Occipital lobe (tissue), 2 donors: Measurements from ENCODE around the gene SLC38A1. TPM values are rescaled to one million over a fixed set of nuclear protein-coding genes. Genes with fewer than 3 reads are reported as not detected.
"Not testable (repeated sequence)": the region's sequence is repeated elsewhere in the genome, so short reads cannot be mapped to it uniquely, and the experiment has no call there.

Experiments
- DNase-seq: peaks from one replicate; lab custom pipeline; 2025; lab: John Stamatoyannopoulos, UW
- total RNA-seq: library from RNA; depleted of rRNA; stranded (reverse); fragments of >200 nt; gene quantifications from one replicate; pipeline ENCODE4 v1.2.3, GENCODE V29; 2014

The SLC38A1 gene
- total RNA-seq, 1 donor from 2014 or later: 310 TPM

DNA sequence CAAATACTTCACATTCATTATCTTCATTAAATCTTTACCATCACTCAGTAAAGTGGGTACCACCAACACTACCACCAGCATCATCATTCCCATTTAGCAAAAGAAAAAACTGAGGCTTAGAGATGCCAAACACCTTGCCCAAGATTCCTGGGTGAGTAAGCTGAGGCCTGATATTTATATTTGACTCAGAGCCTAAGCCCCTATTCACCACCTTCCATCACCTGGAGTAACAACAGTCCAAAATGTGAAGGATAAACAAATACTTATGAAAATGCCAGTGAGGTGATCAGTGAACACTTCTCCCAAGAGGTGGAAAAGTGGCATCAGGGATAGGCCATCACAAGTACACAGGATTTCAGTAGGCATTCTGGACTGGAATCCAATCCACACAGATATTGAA lies 3.7 kb downstream of the SLC38A1 start:
- no peak for DNase-seq

DNA sequence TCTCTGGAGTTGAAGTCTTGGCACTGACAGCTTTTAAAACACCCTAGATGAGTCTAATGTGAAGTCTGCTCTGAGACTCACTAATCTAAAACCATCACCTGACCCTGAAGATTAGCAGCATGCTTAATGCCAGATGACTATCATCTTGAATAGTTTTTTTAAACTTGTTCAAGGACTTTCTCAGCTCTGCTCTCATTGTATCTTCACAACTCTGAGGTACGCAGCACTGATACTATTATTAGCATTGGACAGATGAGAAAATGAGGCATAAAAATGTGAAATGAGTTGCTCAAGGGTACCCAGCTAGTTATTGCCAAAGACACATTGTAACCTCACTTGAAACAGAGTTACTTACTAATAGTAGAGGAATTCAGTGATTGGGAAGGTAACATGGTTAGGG lies 4.8 kb downstream of the SLC38A1 start:
- DNase-seq: no peak

DNA sequence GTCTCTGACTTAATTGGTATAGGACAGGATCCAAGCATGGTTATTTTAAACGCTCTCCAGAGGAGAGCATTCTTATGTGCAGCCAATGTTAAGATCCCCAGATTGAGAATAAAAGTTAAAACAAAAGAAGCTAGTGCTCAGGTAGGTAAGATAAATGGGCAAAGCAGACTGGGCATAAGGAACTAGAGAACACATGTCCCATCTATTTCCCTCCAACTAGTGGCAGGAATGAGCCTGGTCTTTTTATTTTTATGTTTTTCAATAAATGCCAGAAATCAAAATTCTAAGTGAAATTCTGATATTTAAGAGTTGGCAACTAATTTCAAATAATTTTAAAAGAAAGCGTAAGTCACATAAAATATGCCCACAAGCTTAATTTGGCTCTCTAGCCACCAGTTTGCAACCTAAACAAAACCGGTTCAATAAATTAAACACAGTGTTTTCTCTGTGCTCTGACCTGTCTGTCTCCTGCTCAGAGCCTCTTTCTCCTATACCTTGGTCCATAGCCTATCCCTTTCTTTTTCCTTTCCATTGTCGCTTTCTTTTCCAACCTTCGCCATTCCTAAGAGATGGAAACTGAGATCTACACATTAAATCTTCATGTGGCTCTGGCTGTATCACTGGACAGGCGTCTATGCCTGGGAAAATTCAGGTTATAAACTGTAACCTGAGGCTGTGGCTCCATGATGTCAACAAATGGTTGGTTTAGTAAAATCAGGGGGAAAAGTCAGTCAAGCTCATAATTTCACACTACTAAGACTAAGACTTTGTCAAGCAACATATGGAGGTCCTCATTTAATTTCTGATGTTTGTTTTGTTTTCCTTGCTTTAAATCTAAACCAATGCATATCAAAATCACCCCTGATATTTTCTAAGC lies 5.5 kb downstream of the SLC38A1 start:
- no peak for DNase-seq

DNA sequence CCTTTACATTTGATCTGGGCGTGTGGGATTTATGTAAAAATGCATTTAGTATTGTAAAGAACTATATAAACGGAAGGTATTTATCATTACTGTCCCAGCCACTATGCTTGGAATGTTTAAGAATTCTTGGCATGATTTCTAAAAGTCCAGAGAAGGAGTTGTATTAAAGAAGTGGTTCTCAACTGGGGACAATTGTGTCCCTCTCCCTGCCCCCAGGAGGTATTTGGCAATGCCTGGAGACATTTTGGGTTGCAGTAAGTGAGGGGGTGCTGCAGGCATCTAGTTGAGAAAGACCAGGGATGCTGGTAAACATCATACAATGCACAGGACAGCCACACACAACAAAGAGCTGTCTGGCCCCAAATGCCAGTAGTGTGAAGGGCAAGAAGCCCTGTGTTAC lies 7.2 kb downstream of the SLC38A1 start:
- no peak for DNase-seq

DNA sequence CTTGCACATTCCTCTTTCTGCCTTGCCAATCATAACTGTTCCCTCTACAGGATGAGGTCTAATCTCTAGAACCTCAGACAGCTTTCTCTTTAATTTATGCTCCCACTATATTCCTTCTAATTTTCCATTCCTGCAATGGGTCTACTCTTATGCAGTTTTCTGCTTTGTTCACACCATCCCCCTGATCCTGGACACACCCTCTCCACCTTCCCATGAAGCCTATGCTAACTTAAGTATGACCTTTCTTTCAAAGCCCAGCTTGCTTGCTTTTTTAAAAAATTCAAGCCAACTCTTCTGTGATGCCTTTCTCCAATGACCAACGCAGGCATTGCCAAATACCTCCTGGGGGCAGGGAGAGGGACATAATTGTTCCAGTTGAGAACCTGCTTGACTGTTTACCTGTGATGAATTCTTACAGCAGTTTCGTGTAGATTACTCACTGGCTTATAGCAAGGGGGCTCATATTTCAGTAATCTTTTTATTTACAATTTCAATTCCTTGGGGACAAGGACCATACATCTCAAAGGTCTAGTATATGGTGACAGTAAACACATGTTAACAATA lies 7.8 kb downstream of the SLC38A1 start:
- no peak for DNase-seq

DNA sequence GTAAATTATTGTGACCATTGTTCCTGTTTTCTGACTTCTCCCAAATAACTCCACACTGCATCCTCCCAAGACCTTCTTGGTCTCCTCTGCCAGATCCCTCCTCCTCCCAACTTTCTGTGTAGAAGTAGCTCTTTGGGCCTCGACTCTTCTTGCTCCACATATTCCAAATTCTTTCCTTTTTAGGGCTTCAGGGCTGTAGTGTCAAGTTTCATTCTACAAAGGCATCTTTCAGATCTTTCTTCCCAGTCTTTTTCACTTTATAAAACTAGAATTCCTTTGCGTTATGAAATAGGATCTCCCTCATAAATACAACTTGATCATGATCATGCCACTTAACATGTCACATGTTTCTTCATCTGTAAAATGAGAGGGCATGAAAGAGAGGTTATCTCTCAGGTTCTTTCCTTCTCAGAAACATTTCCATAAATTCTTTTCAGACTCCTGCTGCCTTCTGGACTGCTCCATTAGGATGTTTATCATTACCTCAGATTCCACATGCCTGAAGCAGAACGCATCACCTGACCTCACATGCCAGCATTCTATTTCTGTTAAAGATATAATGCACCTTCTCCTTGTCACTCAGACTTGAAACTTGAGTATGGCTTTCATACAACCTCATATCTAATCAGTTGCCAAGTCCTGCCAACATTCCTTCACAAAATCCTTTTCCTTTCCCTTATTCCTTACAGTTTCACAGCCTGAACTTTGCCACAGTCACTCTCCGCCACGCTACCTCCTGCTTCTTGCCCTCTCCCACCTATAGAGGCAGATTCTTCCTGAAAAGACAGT lies 8.5 kb downstream of the SLC38A1 start:
- no peak for DNase-seq

DNA sequence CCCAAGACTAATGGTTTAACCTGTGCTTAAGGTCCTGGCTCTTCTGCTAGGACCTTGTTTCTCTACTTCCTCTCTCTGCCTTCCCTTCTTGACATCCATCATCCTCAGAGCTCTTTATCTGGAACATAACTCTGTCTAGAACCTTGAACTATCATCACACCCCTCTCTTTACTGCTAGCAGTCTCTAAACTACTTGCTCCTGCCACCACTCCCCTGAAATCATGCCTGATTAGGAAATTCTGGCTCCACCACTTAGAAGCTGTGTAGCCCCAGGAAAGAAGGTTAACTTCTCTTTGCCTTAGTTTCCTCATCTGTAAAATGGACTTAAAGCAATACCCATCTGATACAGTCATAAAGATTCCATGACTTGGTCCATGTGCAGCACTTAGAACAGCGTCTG lies 9.1 kb downstream of the SLC38A1 start:
- DNase-seq: no peak

DNA sequence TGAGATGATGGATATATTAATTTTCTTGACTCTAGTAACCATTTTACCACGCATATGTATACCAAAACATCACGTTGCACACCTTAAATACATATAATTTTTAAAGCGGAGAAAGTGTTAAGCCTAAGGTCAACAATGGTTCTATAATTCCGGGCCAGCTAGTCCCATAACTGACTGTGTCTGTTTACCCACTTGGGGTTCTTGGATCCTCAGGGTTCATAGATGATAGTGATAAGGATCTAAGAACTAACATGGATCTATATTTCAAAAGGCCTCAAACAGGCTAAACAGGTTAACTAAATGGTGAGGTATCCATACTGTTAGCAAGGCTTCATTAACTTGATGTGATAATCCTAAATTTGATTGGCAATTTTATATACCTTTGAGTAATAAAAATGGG lies 9.8 kb downstream of the SLC38A1 start:
- DNase-seq: no peak

DNA sequence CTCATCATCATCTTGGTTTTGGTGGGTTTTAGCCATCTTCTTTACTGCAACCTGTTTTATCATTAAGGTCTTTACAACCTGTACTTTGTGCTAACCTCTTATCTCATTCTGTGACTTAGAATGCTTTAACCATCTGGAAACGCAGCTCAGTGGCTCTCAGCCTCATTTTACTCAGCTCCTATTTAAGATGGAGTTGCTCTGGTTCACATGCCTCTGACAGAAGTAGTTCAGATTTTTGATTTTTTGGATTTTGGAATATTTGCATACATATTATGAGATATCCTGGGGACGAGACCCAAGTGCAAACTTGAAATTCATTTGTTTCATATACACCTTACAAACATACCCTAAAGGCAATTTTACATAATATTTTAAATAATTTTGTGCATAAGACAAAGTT lies 10.7 kb downstream of the SLC38A1 start:
- no peak for DNase-seq

DNA sequence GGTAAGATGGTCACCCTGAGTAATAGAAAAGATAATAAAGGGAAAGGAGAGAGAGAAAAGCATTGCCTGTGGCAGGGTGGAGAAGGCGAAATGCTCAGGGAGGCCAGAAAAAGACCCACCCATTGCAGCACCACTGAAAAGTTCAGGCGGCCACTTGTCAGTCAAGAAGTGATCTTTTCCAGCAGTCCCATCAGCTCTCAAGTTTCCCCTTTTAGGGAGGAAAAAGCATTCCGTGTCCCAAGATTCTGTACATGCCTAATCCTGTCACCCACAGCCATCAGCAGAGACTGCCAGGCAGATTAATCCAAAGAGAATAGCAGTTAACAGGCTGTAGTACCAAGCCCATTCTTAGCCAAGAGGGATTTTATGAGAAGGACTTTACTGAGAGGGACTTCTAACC lies 11.9 kb downstream of the SLC38A1 start:
- no peak for DNase-seq

DNA sequence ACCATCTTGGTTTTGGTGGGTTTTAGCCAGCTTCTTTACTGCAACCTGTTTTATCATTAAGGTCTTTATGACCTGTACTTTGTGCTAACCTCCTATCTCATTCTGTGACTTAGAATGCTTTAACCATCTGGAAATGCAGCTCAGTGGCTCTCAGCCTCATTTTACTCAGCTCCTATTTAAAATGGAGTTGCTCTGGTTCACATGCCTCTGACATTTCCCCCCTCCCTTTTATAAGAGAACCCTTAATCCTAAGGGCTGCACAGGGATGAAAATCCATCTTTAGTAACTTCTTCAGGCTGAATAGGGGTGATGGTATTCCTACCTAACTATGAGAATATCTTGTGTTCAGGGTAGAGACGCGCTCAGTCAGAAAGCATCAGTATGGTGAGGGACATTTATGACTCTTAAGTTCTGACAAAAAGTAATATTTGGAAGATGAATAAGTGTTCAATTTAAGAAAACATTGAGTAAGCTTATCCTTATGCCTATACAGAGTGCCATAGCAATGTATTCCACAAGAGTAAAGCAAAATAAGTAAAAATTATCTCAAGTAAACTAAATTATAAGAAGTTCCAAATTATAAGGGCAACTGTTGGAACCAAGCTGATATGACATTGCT lies 15.2 kb downstream of the SLC38A1 start:
- no peak for DNase-seq

DNA sequence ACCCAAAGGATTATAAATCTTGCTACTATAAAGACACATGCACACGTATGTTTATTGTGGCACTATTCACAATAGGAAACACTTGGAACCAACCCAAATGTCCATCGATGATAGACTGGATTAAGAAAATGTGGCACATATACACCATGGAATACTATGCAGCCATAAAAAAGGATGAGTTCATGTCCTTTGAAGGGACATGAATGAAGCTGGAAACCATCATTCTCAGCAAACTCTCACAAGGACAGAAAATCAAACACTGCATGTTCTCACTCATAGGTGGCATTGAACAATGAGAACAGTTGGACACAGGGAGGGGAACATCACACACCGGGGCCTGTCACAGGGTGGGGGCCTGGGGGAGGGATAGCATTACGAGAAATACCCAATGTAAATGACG lies 16.8 kb downstream of the SLC38A1 start:
- DNase-seq: not testable (repeated sequence)

DNA sequence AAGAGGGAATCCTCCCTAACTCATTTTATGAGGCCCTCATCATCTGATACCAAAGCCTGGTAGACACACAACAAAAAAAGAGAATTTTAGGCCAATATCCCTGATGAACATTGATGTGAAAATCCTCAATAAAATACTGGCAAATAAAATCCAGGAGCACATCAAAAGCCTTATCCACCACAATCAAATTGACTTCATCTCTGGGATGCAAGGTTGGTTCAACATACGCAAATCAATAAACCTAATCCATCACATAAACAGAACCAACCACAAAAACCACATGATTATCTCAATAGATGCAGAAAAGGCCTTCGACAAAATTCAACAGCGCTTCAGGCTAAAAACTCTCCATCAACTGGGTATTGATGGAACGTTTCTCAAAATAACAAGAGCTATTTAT lies 18.9 kb downstream of the SLC38A1 start:
- DNase-seq: not testable (repeated sequence)

DNA sequence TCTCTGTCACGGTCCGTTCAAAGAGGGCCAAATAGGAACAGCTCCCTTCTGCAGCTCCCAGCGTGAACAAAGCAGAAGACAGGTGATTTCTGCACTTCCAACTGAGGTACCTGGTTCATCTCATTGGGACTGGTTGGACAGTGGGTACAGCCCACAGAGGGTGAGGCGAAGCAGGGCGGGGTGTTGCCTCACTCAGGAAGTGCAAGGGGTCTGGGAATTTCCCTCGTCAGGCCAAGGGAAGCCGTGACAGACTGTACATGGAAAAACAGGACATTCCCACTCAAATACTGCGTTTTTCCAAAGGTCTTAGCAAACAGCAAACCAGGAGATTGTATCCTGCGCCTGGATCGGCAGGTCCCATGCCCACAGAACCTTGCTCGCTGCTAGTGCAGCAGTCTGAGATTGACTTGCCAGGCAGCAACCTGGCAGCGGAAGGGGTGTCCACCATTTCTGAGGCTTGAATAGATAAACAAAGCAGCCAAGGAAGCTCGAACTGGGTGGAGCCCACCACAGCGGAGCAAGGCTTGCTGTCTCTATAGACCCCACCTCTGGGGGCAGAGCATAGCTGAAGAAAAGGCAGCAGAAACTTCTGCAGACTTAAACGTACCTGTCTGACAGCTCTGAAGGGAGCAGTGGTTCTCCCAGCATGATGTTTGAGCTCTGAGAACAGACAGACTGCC lies 22.7 kb downstream of the SLC38A1 start:
- no peak for DNase-seq

DNA sequence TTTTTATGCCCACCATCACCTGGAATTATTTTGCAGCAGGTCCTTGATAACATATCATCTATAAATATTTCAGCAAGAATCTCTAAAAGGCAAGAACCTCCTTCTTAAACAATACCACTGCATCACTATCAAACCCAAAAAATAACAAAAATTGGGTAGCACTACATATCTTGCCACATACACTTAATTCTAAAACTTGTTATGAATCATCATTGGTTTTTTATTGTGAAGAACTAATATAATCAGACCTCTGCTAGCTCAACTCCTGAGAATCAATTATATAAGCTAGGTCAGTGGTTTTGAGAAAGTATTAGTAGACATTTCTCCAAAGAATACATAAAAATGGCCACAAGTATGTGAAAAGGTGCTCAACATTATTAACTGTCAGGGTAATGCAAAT lies 23.8 kb downstream of the SLC38A1 start:
- no peak for DNase-seq

DNA sequence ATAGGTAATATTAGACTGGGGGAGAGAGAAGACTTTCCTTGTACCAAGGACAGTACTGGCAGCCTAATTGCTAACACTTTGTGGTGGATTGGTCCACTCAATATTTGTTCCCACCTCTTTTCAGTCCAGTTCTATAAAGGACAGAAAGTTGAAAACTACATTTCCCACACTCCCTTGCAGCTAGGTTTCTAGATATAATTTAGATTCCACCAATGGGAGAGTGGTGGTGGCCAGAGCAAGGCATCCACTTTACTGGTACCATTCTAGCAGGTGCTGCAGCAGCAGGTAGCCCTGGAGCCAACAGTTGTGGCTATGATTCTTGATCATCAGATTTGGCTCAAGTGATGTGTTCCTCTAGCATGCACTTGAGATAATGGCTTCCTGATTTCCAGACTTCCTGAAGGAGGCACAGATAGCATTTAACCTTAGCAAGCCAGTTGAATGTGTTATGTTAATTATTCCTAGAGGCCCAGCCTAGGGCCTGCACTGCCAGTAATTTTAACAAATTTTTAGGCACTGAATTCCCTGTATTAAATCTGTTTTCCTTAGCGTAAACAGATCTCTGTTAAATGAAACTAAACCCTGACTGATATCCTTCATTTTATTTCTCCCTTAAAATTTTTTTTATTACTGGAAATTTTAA lies 24.4 kb downstream of the SLC38A1 start:
- no peak for DNase-seq

DNA sequence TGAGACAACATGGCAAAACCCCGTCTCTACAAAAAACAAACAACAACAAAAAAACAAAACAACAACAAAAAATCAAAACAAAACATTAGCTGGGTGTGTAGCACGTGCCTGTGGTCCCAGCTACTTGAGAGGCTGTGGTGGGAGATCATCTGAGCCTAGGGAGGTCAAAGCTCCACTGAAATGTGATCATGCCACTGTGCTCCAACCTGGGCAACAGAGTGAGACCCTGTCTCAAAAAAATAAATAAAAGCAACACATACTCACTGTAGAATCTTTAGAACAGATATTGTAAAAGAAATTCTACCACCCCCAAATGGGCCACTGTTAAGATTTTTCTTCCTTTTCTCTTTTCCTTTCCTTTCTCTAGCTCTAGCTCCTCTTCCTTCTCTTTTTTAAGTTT lies 26.3 kb downstream of the SLC38A1 start:
- DNase-seq: no peak

DNA sequence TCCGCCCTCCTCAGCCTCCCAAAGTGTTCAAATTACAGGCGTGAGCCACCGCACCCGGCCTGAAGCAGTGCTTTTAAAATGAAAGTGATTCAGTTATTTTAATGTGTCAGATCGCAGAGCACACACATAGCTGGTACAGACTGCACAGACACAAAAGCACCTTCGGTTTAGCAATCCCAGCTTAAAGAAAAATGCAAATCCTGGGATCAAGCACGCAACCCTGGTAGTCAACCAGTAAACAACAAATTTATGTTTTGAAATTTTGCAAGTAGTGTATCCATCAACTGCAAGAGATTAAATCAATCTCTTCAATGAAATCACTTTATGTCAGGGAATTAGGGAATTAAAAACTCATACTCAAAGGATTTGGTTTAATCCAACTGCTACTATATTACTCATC lies 28.4 kb downstream of the SLC38A1 start:
- DNase-seq: no peak

DNA sequence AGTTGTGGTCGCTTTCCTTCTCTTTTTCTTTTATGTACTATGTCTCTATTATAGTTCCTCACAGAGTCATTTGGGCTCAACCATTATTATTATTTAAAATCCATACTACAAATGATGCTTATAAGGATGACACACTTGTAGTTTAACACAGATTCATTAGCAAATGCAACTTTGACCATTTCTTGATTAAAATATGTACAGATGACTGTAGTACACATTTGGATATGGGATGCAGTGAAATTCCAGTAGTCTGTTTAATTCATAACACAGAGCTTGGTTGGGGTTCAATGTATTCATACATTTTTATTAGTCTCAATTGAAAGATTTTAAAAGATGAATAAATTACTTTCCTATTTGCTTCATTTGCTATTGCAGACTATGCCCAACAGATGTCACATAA lies 30.0 kb downstream of the SLC38A1 start:
- DNase-seq: no peak

DNA sequence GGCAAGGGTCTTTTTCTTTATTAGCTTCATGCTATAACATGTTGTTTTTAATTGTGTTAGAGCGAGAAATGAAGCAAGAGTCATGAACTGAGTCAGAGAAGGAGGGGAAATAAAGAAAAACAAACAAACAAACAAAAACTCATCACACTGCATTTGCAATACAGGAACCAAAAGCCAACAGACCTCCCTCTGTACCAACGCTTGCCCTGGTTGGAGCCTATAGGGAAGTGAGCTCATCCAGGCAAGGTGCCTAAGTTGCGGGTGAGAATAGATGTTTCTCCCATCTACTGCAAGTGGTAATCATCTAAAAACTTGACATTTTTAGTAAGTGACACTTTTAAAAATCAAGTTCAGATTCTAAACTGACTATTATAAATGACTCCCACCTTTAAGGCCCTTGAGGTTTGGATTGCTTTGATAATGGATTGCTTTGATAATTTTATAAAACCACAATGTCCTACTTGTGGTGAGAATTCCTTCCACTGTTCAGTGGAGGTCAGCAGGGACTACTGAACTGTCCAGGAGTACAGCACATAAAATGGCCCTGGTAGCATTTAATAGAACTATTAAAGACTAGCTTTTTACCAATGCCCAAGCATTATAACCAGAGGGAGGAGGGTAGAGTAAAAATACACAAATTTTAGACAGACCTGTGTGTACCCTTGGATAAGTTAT lies 31.3 kb downstream of the SLC38A1 start:
- no peak for DNase-seq
